Lung (tissue), 12 donors: ENCODE measurements around the gene ALPG. TPM values are rescaled to one million over a fixed set of nuclear protein-coding genes. Genes with fewer than 3 reads are reported as not detected.
"Not testable (repeated sequence)": the region's sequence is repeated elsewhere in the genome, so short reads cannot be mapped to it uniquely, and the experiment has no call there.

ENCODE experiments used
- ATAC-seq: fragments of 200-7000 bp; cut with Tn5 transposase; one replicate; pipeline ENCODE4 v1.9.1; 2020; ENCODE audit warnings: moderate number of reproducible peaks; ENCODE audit not compliant: insufficient read depth, low FRiP score
- DNase-seq, 3 donors: peaks; one replicate each; pipeline ENCODE4 v3.0.0-alpha.2; 2013 to 2017
- H3K27ac ChIP-seq, 2 donors: one replicate each; pipeline ENCODE4 v1.5.1; 2013; ENCODE audit warnings: mild to moderate bottlenecking in 2 of 2, moderate library complexity in 2 of 2, control low read depth in 1 of 2, inconsistent platforms in 1 of 2, low read depth in 1 of 2, low read length in 1 of 2
- H3K27me3 ChIP-seq, 3 donors: one replicate each; pipeline ENCODE4 v1.5.1; 2013; ENCODE audit warnings: low read length in 2 of 3; ENCODE audit not compliant: control insufficient read depth in 3 of 3, insufficient read depth in 3 of 3
- H3K36me3 ChIP-seq, 4 donors: one replicate each; pipeline ENCODE4 v1.5.1; 2013; ENCODE audit warnings: low read length in 4 of 4, mild to moderate bottlenecking in 1 of 4, moderate library complexity in 1 of 4; ENCODE audit not compliant: control insufficient read depth in 4 of 4, insufficient read depth in 4 of 4
- H3K4me1 ChIP-seq, 5 donors: one replicate each; pipeline ENCODE4 v1.5.1; 2013; ENCODE audit warnings: low read length in 5 of 5, mild to moderate bottlenecking in 2 of 5, moderate library complexity in 1 of 5; ENCODE audit not compliant: control insufficient read depth in 5 of 5, insufficient read depth in 5 of 5
- H3K4me3 ChIP-seq: one replicate; pipeline ENCODE4 v1.5.1; 2013; ENCODE audit warnings: mild to moderate bottlenecking, control low read depth, moderate library complexity
- H3K9ac ChIP-seq, 2 donors: one replicate each; pipeline ENCODE4 v1.5.1; 2013; ENCODE audit warnings: low read length in 2 of 2, control low read depth in 1 of 2; ENCODE audit not compliant: insufficient read depth in 1 of 2
- H3K9me3 ChIP-seq, 4 donors: one replicate each; pipeline ENCODE4 v1.5.1; 2013; ENCODE audit warnings: low read length in 3 of 4, mild to moderate bottlenecking in 1 of 4, moderate library complexity in 1 of 4; ENCODE audit not compliant: control insufficient read depth in 4 of 4, insufficient read depth in 3 of 4
- WGBS, 2 donors: extraction: QIAGEN DNeasy Blood & Tissue Kit; methylation state at CpG; one replicate each; pipeline ENCODE4 v1.1.7; 2013; 5-methylcytosine and 5-hydroxymethylcytosine counted together
- polyA plus RNA-seq, 2 donors: library from polyadenylated mRNA; stranded (reverse); fragments of 200-250 nt; gene quantifications; one replicate each; pipeline ENCODE4 v1.2.1, GENCODE V29; 2013
- total RNA-seq, 2 donors: library from RNA; depleted of rRNA in 1 of 2; stranded (reverse); fragments of >200 nt in 1 of 2; gene quantifications; one replicate each; pipeline ENCODE4 v1.2.1, GENCODE V29; 2014 to 2021
- TF ChIP-seq, protein P1 (sequence below): IDR thresholded peaks from 2 replicates; pipeline ENCODE4 v1.5.1; 2012; ENCODE audit warnings: mild to moderate bottlenecking; ENCODE audit errors: control extremely low read depth, extremely low read depth
- donor health status: control.
- donor health status: control.
- donor health status: Bipolar disorder and iron deficiency.
- donor health status: healthy.
- donor health status: DM: yes; HTN: yes; CAD: no.

Gene ALPG
- total and polyA plus RNA-seq, 4 donors, result 0.14 to 1.2 (median 0.89) TPM

- Histone ChIP-seq H3K9me3 (no peaks in the 10 kb centered on the region), H3K4me3 (no peak overlapping the region), H3K36me3 (no peaks in the 10 kb centered on the region), H3K27ac (no peak overlapping the region), H3K4me1 (no peaks in the 10 kb centered on the region), H3K9ac (no peak overlapping the region), H3K27me3 (no peaks in the 10 kb centered on the region)
- TF ChIP-seq, protein P1, sequence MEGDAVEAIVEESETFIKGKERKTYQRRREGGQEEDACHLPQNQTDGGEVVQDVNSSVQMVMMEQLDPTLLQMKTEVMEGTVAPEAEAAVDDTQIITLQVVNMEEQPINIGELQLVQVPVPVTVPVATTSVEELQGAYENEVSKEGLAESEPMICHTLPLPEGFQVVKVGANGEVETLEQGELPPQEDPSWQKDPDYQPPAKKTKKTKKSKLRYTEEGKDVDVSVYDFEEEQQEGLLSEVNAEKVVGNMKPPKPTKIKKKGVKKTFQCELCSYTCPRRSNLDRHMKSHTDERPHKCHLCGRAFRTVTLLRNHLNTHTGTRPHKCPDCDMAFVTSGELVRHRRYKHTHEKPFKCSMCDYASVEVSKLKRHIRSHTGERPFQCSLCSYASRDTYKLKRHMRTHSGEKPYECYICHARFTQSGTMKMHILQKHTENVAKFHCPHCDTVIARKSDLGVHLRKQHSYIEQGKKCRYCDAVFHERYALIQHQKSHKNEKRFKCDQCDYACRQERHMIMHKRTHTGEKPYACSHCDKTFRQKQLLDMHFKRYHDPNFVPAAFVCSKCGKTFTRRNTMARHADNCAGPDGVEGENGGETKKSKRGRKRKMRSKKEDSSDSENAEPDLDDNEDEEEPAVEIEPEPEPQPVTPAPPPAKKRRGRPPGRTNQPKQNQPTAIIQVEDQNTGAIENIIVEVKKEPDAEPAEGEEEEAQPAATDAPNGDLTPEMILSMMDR, result no peak
- no peak for ATAC-seq
- 74 to 76% methylated on average over 11 to 12 of the region's 12 CpGs for WGBS, 2 donors
- DNase-seq, result no peak
Observed at GRCh38 chr2:232441147-232441651, 34.6 kb downstream of the ALPG start.

GRCh38 chr2:232441922-232442321 lies 35.3 kb downstream of the ALPG start:
- ATAC-seq, H3K27ac ChIP-seq, H3K9ac ChIP-seq, H3K9me3 ChIP-seq, H3K4me3 ChIP-seq, DNase-seq, H3K36me3 ChIP-seq, H3K27me3 ChIP-seq, H3K4me1 ChIP-seq: not testable (repeated sequence)
- 80 to 91% methylated on average over 9 of the region's 10 CpGs for WGBS, 2 donors

- peak; percentile 58 to 67 (median 63) for DNase-seq
- H3K9me3 ChIP-seq, H3K36me3 ChIP-seq, H3K27ac ChIP-seq, H3K9ac ChIP-seq, H3K4me1 ChIP-seq, ATAC-seq, H3K4me3 ChIP-seq, H3K27me3 ChIP-seq: not testable (repeated sequence)
- 69 to 79% methylated on average over 11 to 13 of the region's 13 CpGs for WGBS, 2 donors
Observed at GRCh38 chr2:232442431-232442830, 35.8 kb downstream of the ALPG start.

GRCh38 chr2:232443047-232443446 lies 36.4 kb downstream of the ALPG start:
- not testable (repeated sequence) for H3K4me3 ChIP-seq, DNase-seq, H3K27ac ChIP-seq, ATAC-seq, H3K4me1 ChIP-seq, H3K36me3 ChIP-seq, H3K27me3 ChIP-seq, H3K9ac ChIP-seq, H3K9me3 ChIP-seq
- WGBS, 2 donors, result 79 to 100% methylated on average over 5 to 13 of the region's 13 CpGs

GRCh38 chr2:232443669-232444408 lies 37.2 kb downstream of the ALPG start:
- not testable (repeated sequence) for H3K4me3 ChIP-seq, H3K9me3 ChIP-seq, H3K9ac ChIP-seq, ATAC-seq, H3K4me1 ChIP-seq, H3K27ac ChIP-seq, H3K36me3 ChIP-seq, DNase-seq, H3K27me3 ChIP-seq
- WGBS, 2 donors, result 75 to 81% methylated on average over 11 to 17 of the region's 21 CpGs
